Measurements from ENCODE around the gene TMCO1.
"Not testable (repeated sequence)": the region's sequence is repeated elsewhere in the genome, so short reads cannot be mapped to it uniquely, and the experiment has no call there.

TMCO1 gene

DNA sequence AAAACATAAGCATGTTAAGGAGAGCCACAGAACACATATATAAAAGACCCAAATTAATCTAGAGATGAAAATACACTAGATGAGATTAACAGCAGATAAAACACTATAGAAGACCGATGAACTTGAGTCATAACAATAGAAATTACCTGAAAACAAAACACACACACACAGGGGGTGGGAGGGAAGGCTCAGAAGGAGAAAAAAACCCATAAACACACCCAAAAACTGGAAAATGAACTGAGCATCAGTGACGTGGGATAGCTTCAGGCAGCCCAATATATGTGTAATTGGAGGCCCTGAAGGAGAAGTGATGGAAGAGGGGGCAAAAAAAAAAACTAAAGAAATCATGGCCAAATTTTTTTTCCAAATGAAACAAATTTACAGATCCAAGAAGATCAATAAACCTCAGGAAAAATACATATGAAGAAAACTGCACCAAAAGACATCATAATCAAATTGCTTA lies 81.7 kb downstream of the TMCO1 start:
- H3K27ac ChIP-seq = no peak overlapping the region
- TF ChIP-seq, protein P1, sequence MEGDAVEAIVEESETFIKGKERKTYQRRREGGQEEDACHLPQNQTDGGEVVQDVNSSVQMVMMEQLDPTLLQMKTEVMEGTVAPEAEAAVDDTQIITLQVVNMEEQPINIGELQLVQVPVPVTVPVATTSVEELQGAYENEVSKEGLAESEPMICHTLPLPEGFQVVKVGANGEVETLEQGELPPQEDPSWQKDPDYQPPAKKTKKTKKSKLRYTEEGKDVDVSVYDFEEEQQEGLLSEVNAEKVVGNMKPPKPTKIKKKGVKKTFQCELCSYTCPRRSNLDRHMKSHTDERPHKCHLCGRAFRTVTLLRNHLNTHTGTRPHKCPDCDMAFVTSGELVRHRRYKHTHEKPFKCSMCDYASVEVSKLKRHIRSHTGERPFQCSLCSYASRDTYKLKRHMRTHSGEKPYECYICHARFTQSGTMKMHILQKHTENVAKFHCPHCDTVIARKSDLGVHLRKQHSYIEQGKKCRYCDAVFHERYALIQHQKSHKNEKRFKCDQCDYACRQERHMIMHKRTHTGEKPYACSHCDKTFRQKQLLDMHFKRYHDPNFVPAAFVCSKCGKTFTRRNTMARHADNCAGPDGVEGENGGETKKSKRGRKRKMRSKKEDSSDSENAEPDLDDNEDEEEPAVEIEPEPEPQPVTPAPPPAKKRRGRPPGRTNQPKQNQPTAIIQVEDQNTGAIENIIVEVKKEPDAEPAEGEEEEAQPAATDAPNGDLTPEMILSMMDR (IDR thresholded peaks at IDR 0.05) = no peak
- H3K27me3 ChIP-seq = no peaks in the 10 kb centered on the region
- H3K4me3 ChIP-seq (ENCODE audit: low read depth in 1 of 2, low read length in 1 of 2) = no peak overlapping the region
- H3K36me3 ChIP-seq = peaks cover 36% of the 10 kb centered on the region
- no peaks in the 10 kb centered on the region for H3K4me1 ChIP-seq (ENCODE audit: control insufficient read depth in 1 of 2, insufficient read depth in 1 of 2, low read depth in 1 of 2, low read length in 1 of 2)
- no peaks in the 10 kb centered on the region for H3K9me3 ChIP-seq

DNA sequence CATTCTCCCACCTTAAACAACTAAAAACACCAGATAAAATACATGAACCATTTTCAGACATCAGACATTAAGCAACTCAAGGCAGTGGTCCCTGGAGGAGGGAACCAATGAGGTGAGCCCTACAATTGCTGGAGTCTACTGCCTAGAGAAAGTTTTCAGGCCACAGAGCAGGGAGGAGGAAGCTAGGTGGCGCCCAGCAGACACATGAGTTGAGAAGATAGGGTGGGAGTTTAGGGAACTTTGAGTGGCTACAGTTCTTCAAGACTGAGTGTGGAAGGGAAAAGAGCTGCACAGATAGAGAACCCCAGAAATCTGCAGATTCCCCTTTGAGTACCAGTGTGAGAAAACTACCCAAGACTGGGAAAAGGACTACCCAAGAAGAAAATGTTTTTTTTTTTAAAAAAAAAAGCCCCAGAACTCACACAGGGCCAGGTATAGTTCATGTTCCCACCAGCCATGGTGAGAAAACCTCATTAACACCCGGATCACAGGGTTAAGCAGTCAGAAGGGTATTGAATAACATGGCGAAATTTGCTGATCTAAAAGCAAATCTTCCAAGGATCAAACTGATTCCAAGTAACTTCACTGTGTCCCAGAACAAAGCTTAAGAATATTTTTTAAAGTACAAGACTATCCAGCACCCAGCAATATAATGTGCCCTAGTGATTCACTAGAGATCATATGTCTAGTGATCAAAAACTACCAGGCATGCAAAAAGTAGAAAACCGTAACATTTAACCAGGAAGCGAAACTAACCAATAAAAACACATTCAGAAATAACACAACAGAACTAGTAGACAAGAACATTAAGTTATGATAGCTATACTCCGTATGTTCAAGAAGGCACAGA lies 82.3 kb downstream of the TMCO1 start:
- H3K36me3 ChIP-seq = peaks cover 43% of the 10 kb centered on the region
- no peak overlapping the region for H3K4me3 ChIP-seq (ENCODE audit: low read depth in 1 of 2, low read length in 1 of 2)
- H3K27me3 ChIP-seq = no peaks in the 10 kb centered on the region
- H3K9me3 ChIP-seq = no peaks in the 10 kb centered on the region
- no peak overlapping the region for H3K27ac ChIP-seq
- H3K4me1 ChIP-seq (ENCODE audit: control insufficient read depth in 1 of 2, insufficient read depth in 1 of 2, low read depth in 1 of 2, low read length in 1 of 2) = no peaks in the 10 kb centered on the region
- TF ChIP-seq, protein P1 (IDR thresholded peaks at IDR 0.05) = no peak

DNA sequence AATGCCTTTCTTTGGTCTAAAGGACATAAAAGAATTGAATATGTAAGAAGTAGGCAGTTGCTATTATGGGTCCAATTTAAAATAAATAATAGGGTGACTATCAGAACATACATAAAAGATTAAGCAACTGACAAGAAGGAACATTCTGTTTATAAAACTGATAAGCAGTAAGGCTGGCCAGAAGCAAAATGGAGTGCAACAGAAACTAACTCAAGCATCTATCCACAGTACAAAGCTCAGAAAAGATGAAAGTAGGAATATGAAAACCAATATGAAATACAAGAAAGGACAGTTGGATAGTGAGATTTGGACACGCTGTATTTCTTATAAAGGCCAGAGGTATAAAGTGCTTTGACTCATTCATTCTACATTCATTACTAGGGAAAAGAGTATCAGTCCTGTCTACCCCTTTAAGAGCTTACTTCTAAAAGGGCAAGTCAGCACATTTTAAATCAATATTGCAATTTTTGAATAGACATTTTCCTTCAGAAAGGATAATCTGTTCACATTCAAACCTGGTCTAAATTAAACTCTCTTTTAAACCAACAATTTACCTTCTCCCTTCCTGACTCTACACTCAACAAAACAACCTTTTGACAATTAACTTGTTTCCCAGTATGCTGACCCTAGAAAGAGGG lies 84.7 kb downstream of the TMCO1 start:
- H3K36me3 ChIP-seq = peaks cover 55% of the 10 kb centered on the region
- no peaks in the 10 kb centered on the region for H3K4me1 ChIP-seq (ENCODE audit: control insufficient read depth in 1 of 2, insufficient read depth in 1 of 2, low read depth in 1 of 2, low read length in 1 of 2)
- TF ChIP-seq, protein P1 (IDR thresholded peaks at IDR 0.05) = no peak
- H3K27me3 ChIP-seq = no peaks in the 10 kb centered on the region
- no peak overlapping the region for H3K4me3 ChIP-seq (ENCODE audit: low read depth in 1 of 2, low read length in 1 of 2)
- H3K9me3 ChIP-seq = no peaks in the 10 kb centered on the region
- no peak overlapping the region for H3K27ac ChIP-seq

DNA sequence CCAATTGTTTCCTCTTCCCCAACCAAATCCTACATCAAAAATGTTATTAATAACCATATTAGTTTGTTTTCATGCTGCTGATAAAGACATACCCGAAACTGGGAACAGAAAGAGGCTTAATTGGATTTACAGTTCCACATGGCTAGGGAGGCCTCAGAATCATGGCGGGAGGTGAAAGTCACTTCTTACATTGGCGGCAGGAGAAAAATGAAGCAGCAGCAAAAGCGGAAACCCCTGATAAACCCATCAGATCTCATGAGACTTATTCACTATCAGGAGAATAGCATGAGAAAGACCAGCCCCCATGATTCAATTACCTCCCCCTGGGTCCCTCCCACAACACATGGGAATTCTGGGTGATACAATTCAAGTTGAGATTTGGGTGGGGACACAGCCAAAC lies 87.9 kb downstream of the TMCO1 start:
- not testable (repeated sequence) for H3K4me3 ChIP-seq (ENCODE audit: low read depth in 1 of 2, low read length in 1 of 2)

DNA sequence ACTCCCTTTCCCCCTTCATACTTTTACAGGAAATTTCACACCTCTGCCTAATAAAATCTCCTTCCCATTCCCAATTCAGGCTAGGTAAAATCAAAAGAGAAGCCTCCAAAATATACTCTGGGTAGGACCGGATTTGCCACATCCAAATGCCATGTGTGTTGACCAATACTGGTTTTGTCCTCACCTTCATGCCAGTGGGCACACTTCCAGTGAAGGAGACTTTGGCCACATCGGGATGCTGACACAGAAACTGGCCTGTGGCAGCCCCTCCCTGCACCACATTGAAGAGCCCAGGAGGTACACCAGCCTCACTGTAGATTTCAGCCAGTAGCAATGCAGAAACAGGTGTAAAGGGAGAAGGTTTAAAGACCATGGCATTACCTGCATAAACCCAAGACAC lies 88.4 kb downstream of the TMCO1 start:
- Histone ChIP-seq H3K4me1 (ENCODE audit: control insufficient read depth in 1 of 2, insufficient read depth in 1 of 2, low read depth in 1 of 2, low read length in 1 of 2) (no peaks in the 10 kb centered on the region), H3K27ac (no peak overlapping the region), H3K36me3 (peaks cover 77% of the 10 kb centered on the region), H3K4me3 (ENCODE audit: low read depth in 1 of 2, low read length in 1 of 2) (no peak overlapping the region), H3K9me3 (no peaks in the 10 kb centered on the region), H3K27me3 (no peaks in the 10 kb centered on the region)
- TF ChIP-seq, protein P1 (IDR thresholded peaks at IDR 0.05) = no peak

More for the DNA sequence above, 87.9 kb downstream of the TMCO1 start:
- H3K9me3 ChIP-seq; H3K27ac ChIP-seq; H3K4me1 ChIP-seq (ENCODE audit: control insufficient read depth in 1 of 2, insufficient read depth in 1 of 2, low read depth in 1 of 2, low read length in 1 of 2); H3K27me3 ChIP-seq: not testable (repeated sequence)
- peaks cover 77% of the 10 kb centered on the region for H3K36me3 ChIP-seq

All from neutrophil (primary cell).